ENCODE data around the gene APBB2.

DNA sequence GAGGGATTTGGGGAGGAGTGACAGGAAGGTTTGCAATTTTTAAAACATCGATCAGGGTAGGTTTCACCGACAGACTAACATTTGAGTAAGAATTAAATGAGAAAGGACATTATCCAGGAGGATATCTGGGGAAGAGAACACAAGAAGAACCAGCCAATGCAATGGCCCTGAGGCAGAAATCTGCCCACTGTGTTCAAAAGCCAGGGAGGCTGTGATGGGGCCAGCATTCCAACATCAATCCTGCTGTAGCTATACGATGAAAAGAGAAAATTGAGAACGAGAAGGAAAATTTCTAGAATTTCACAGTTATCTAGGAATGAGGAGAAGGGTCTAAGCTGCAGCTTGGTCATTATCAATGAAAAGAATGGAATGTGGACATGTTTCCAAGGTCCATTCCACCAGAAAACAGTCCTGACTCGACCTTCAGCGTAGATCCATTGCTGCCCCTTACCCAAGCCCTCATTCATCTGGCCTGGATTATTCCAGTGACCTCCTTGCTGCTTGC lies 84.4 kb downstream of the APBB2 start:
- TF ChIP-seq, protein P1, sequence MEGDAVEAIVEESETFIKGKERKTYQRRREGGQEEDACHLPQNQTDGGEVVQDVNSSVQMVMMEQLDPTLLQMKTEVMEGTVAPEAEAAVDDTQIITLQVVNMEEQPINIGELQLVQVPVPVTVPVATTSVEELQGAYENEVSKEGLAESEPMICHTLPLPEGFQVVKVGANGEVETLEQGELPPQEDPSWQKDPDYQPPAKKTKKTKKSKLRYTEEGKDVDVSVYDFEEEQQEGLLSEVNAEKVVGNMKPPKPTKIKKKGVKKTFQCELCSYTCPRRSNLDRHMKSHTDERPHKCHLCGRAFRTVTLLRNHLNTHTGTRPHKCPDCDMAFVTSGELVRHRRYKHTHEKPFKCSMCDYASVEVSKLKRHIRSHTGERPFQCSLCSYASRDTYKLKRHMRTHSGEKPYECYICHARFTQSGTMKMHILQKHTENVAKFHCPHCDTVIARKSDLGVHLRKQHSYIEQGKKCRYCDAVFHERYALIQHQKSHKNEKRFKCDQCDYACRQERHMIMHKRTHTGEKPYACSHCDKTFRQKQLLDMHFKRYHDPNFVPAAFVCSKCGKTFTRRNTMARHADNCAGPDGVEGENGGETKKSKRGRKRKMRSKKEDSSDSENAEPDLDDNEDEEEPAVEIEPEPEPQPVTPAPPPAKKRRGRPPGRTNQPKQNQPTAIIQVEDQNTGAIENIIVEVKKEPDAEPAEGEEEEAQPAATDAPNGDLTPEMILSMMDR (IDR thresholded peaks at IDR 0.05), result no peak
- no peak for TF ChIP-seq POLR2A (IDR thresholded peaks at IDR 0.05)

Data from heart left ventricle (tissue), 13 donors.